Measurements from ENCODE around the gene TNNT3.
"Not testable (repeated sequence)": the region's sequence is repeated elsewhere in the genome, so short reads cannot be mapped to it uniquely, and the experiment has no call there.

Gene TNNT3

GRCh38 chr11:1919391-1920127 is at the start of gene TNNT3:
Gene TNNT3, plus strand, starts transcription at chr11:1919703. Its CDS starts 3,172 bp downstream, at chr11:1922875.
- no peak for DNase-seq (ENCODE audit: low spot score)

- DNase-seq (ENCODE audit: low spot score): no peak
Measured at GRCh38 chr11:1870326-1870696, 49.2 kb upstream of the TNNT3 start.

- DNase-seq (ENCODE audit: low spot score): no peak
Measured at GRCh38 chr11:1870721-1871466, 48.6 kb upstream of the TNNT3 start.

GRCh38 chr11:1871531-1871930 is 48.0 kb upstream of the TNNT3 start:
- DNase-seq (ENCODE audit: low spot score): no peak

- DNase-seq (ENCODE audit: low spot score): no peak
Measured at GRCh38 chr11:1872267-1872985, 47.1 kb upstream of the TNNT3 start.

GRCh38 chr11:1873048-1873812 is 46.3 kb upstream of the TNNT3 start:
- DNase-seq (ENCODE audit: low spot score): no peak

GRCh38 chr11:1873813-1874150 is 45.7 kb upstream of the TNNT3 start:
- not testable (repeated sequence) for DNase-seq (ENCODE audit: low spot score)

- DNase-seq (ENCODE audit: low spot score): not testable (repeated sequence)
Measured at GRCh38 chr11:1874441-1875092, 44.9 kb upstream of the TNNT3 start.

GRCh38 chr11:1875093-1875850 is 44.2 kb upstream of the TNNT3 start:
- DNase-seq (ENCODE audit: low spot score): no peak

GRCh38 chr11:1875851-1876301 is 43.6 kb upstream of the TNNT3 start:
- not testable (repeated sequence) for DNase-seq (ENCODE audit: low spot score)

GRCh38 chr11:1876361-1877063 is 43.0 kb upstream of the TNNT3 start:
- DNase-seq (ENCODE audit: low spot score): no peak

GRCh38 chr11:1877211-1878136 is 42.0 kb upstream of the TNNT3 start:
- no peak for DNase-seq (ENCODE audit: low spot score)

GRCh38 chr11:1878137-1879031 is 41.1 kb upstream of the TNNT3 start:
- DNase-seq (ENCODE audit: low spot score): no peak

GRCh38 chr11:1879342-1879940 is 40.1 kb upstream of the TNNT3 start:
- no peak for DNase-seq (ENCODE audit: low spot score)

GRCh38 chr11:1879941-1880720 is 39.4 kb upstream of the TNNT3 start:
- DNase-seq (ENCODE audit: low spot score): no peak

GRCh38 chr11:1880746-1881441 is 38.6 kb upstream of the TNNT3 start:
- DNase-seq (ENCODE audit: low spot score): no peak
